ENCODE results near the gene OR2V2.

DNA sequence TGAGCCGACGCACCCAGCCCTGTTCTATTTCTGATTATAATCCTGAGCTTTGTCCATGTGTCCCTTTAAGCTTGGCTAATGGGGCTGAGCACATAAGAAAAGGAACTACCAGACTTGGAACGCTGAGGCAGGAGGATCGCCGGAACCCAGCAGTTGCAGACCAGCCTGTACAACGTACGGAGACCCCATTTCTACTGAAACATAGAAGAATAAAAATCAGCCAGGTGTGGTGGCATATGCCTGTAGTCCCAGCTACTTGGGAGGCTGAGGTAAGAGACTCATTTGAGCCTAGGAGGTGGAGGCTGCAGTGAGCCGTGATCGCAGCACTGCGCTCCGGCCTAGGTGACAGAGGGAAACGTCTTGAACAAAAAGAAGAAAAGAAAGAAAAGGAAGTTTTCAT is 35.3 kb downstream of the OR2V2 start:
- TF ChIP-seq SUZ12 (IDR thresholded peaks at IDR 0.05; ENCODE audit: extremely low read depth, insufficient read depth, insufficient read length) (no peak), ZNF274 (IDR thresholded peaks at IDR 0.05; ENCODE audit: low read depth, low read length) (no peak), YY1 (IDR thresholded peaks at IDR 0.05; ENCODE audit: insufficient read depth, insufficient read length) (no peak)
